Aorta (tissue), 5 donors: ENCODE data around the gene LRP5. TPM values are rescaled to one million over a fixed set of nuclear protein-coding genes. Genes with fewer than 3 reads are reported as not detected.

Experiments
- ATAC-seq: fragments of 200-7000 bp; cut with Tn5 transposase; one replicate; pipeline ENCODE4 v1.9.1; 2022; ENCODE audit warnings: moderate library complexity; ENCODE audit not compliant: low FRiP score
- DNase-seq, 2 donors: peaks; one replicate each; pipeline ENCODE4 v3.0.0-alpha.2; 2020
- H3K27ac ChIP-seq, 2 donors: one replicate each; pipeline ENCODE4 v1.5.1; 2013; ENCODE audit warnings: low read length in 2 of 2, mild to moderate bottlenecking in 2 of 2, moderate library complexity in 2 of 2, control low read depth in 1 of 2, inconsistent platforms in 1 of 2, low read depth in 1 of 2
- H3K27me3 ChIP-seq, 2 donors: one replicate each; pipeline ENCODE4 v1.6.1; 2013; ENCODE audit warnings: control low read depth in 1 of 2, low read length in 1 of 2, mild to moderate bottlenecking in 1 of 2, moderate library complexity in 1 of 2; ENCODE audit not compliant: insufficient read depth in 2 of 2, control insufficient read depth in 1 of 2
- H3K36me3 ChIP-seq, 2 donors: one replicate each; pipeline ENCODE4 v1.6.1; 2013; ENCODE audit warnings: control low read depth in 1 of 2, low read length in 1 of 2, mild to moderate bottlenecking in 1 of 2; ENCODE audit not compliant: insufficient read depth in 2 of 2, control insufficient read depth in 1 of 2
- H3K4me1 ChIP-seq, 2 donors: one replicate each; pipeline ENCODE4 v1.6.1; 2013; ENCODE audit warnings: low read length in 2 of 2, control low read depth in 1 of 2, mild to moderate bottlenecking in 1 of 2, moderate library complexity in 1 of 2; ENCODE audit not compliant: insufficient read depth in 2 of 2, control insufficient read depth in 1 of 2
- H3K4me3 ChIP-seq, 2 donors: one replicate each; pipeline ENCODE4 v1.5.1; 2013; ENCODE audit warnings: low read length in 2 of 2, control low read depth in 1 of 2, mild to moderate bottlenecking in 1 of 2
- H3K9me3 ChIP-seq: one replicate; pipeline ENCODE4 v1.6.1; 2013; ENCODE audit warnings: mild to moderate bottlenecking, low read length; ENCODE audit not compliant: control insufficient read depth
- WGBS, 2 donors: extraction: QIAGEN DNeasy Blood & Tissue Kit; methylation state at CpG; one replicate each; pipeline ENCODE4 v1.1.7; 2013; 5-methylcytosine and 5-hydroxymethylcytosine counted together
- intact Hi-C, 2 donors: fragments of 100-400 bp; cut with DNase I; formaldehyde crosslinking; loops; one replicate each; pipeline versions ENCODE4 v1.14.2 to v1.15.0; 2022
- polyA plus RNA-seq, 2 donors: library from polyadenylated mRNA; stranded (reverse); fragments of 200-250 nt; gene quantifications; one replicate each; pipeline ENCODE4 v1.2.3, GENCODE V29; 2013
- total RNA-seq, 2 donors: library from RNA; stranded (reverse); fragmentation: NEBNext Ultra II Directional; extraction: Animal tissue kit (Norgen Biotek cat#: 25700); gene quantifications; one replicate each; pipeline ENCODE4 v1.2.1, GENCODE V29; 2021
- donor health status: healthy with polysubstance abuse.
- donor health status: Bipolar disorder and iron deficiency.
- donor health status: DM: no; HTN: no; CAD: no.
- donor health status: DM: no; HTN: no; CAD: no.
- donor health status: DM: yes; HTN: yes; CAD: no.

LRP5 gene
- total and polyA plus RNA-seq, 4 donors, result 23.9 to 103 (median 69.5) TPM

DNA sequence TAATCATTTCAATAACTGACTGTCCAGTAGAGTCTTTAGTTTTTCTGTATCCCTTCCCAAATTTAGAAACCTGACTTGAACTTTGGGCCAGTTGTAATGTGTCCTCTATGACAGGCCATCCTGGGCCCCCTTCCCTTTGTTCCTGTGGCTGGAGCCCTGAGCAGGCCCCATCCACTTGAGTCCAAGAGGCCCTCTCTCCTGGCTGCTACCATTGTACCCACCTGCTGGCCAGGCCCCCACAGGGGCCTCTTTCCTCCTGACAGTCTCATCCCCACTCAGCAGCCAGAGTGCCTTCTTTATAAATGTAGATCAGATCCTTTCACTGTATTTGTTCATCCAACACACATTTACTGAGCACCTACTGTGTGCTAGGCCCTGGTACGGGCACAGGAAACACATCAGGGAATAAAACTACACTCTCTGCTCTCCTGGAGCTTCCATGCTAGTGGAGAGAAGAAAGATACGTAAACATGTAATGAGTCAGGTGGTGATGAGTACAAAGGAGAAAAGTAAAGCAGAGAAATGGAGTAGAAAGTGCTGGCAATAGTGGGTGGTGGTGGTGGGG, 2.7 kb upstream of the LRP5 start:
- Histone ChIP-seq H3K36me3 (no peaks in the 10 kb centered on the region), H3K27ac (no peak overlapping the region), H3K9me3 (no peaks in the 10 kb centered on the region), H3K27me3 (no peaks in the 10 kb centered on the region), H3K4me1 (no peaks in the 10 kb centered on the region), H3K4me3 (no peak overlapping the region)
- ATAC-seq (no peak), DNase-seq (peak in 1 of 2 donors; percentile 21)
- 96 to 98% methylated on average over 2 of the region's 2 CpGs for WGBS, 2 donors
- intact Hi-C loops, result loop anchor here (5.0 kb wide), 2 partner anchors 37 to 73 kb away; partner anchors contain the start of gene C11orf24 (in 2 of the 2)

DNA sequence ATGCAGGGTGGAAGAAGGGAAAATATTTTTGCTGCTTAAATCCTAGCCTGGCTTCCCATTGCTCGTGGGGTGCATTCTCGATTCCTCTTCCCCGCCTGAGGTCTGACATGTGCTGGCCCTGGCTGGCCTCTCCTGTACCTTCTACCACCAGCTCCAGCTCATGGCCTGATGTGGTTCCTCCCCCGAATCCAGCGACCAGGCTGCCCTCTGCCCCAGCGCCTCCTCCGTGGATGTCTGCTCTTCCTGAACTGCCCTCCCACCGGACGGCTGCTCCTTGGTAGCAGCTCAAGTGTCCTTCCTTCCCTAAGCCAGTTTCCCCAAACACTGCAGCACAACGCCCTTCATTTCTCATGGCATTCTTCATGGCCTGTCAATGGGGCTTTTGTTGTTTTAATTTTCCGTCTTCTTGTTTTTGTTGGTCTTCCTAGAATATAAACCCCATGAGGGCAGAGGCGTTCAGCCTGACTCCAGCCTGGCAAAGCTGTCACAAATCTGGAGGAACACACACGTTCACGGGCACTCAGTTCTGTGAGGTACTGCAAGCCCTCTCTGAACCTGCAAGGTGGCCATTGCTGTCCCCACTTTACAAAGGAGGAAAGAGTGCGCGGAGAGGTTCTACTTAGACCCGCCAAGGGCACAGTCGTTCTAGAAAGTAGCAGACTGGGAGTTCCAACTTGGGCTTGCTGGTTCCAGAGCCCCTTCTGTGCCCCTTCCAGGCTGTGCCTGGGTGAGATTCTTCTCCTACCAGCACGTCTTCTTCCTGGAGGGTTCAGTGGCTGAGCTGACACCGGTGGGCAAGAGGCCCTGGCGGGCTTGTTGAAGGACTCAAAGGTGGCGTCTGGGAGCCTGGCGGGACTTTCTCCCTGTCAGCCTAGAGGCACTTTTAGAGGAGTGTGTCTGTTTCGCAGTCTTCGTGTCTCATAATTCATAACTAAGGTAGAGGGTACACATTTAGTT, 953 bp upstream of the LRP5 start:
- Histone ChIP-seq H3K36me3 (no peaks in the 10 kb centered on the region), H3K4me1 (no peaks in the 10 kb centered on the region), H3K9me3 (no peaks in the 10 kb centered on the region), H3K27ac (peak overlapping the region in 1 of 2 donors; percentile 61), H3K27me3 (no peaks in the 10 kb centered on the region), H3K4me3 (no peak overlapping the region)
- intact Hi-C loops, result loop anchor here (5.0 kb wide), 2 partner anchors 39 to 71 kb away; partner anchors contain the start of gene C11orf24 (in 2 of the 2)
- ATAC-seq, result no peak
- WGBS, 2 donors, result 88 to 89% methylated on average over 25 of the region's 25 CpGs
- DNase-seq, result peak in 1 of 2 donors; percentile 57

DNA sequence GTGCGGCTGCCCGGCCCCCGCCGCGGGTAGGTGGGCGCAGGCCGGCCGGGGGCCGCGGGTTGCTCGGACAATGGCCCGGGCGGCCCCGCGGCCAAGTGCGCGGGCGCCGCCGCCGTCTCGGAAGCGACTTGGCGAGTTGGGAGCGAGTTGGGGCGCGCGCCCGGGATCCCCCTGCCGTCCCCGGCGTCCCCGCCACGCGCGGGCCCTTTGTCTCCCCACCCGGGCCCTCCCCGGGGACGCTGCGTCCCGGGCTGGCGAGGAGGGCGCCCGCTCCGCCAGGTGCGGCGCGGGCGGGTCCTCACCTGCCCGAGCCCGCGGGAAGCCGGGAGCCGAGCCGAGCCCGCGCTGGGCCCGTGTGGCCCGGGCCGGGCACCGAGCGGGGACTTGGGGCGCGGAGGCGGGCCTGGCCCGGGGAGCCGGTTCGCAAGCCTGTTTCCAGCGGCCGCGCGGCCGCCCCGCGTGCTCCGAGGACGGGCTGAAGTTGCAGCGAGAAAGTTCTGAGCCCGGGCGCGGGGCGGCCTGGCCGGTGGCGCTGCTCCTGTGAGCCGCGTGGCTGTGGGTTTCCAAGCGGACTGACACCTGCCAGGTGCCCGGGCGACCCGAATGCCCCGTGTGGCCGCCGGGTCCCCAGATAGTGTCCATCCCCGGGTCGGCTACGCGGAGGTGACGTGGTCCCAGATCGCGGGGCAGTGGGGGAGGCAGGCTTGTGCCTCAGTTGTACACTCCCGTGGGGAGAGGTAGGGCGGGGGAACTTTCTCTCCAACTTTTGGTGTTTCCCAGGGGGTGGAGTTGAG, 586 bp downstream of the LRP5 start:
- no peaks in the 10 kb centered on the region for H3K4me1 ChIP-seq
- DNase-seq, result no peak

DNA sequence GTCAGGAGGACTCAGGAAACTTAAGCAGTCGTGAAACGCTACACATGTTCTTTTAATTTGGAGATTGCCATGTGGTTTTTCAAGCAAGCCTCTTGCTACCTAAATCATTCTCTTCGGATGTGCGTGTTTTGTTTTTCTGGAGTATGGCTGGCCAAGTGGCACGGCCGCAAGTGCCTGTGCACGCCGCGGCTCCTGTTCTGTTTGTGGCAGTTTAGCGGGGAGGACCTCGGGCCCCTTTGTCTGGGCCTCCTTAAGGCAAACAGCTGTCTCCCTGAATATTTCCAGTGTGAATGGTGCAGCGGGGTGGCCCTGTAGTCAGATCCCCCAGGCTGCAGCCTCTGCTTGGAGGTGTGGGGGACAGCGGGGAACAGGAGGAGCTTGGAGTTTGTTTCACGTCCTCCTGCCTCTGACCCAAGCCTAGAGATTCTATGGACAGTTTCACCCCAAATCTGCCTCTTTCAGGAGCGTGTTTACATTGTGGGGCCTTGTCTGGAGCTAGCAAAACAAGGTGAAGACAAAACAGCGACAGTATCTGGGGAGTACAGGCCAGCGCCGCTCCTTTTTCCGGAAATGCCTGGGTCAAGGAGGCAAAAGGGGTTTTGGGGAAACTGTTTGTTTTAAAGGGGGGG, 1.3 kb downstream of the LRP5 start:
- Histone ChIP-seq H3K4me1 (no peaks in the 10 kb centered on the region), H3K27ac (peak overlapping the region; percentile 65 to 77), H3K27me3 (no peaks in the 10 kb centered on the region), H3K9me3 (no peaks in the 10 kb centered on the region), H3K4me3 (peak overlapping the region; percentile 16 to 97), H3K36me3 (no peaks in the 10 kb centered on the region)
- intact Hi-C loops, result loop anchor here (1.0 to 5.0 kb wide), 4 partner anchors 41 to 69 kb away; partner anchors contain the start of gene C11orf24 (in 2 of the 2)
- ATAC-seq (no peak), DNase-seq (no peak)
- 3 to 6% methylated on average over 19 of the region's 19 CpGs for WGBS, 2 donors

More for the DNA sequence above, 586 bp downstream of the LRP5 start:
- H3K36me3 ChIP-seq, result no peaks in the 10 kb centered on the region
- H3K27ac ChIP-seq, result peak overlapping the region; percentile 38 to 45
- 1% methylated on average over 69 to 102 of the region's 102 CpGs for WGBS, 2 donors
- peak overlapping the region; percentile 16 to 97 for H3K4me3 ChIP-seq
- H3K27me3 ChIP-seq, result no peaks in the 10 kb centered on the region
- no peaks in the 10 kb centered on the region for H3K9me3 ChIP-seq
- peak; percentile 17 for ATAC-seq
- intact Hi-C loops, result loop anchor here (1.0 to 5.0 kb wide), 3 partner anchors 41 to 69 kb away; partner anchors contain the start of gene C11orf24 (in 2 of the 2)

DNA sequence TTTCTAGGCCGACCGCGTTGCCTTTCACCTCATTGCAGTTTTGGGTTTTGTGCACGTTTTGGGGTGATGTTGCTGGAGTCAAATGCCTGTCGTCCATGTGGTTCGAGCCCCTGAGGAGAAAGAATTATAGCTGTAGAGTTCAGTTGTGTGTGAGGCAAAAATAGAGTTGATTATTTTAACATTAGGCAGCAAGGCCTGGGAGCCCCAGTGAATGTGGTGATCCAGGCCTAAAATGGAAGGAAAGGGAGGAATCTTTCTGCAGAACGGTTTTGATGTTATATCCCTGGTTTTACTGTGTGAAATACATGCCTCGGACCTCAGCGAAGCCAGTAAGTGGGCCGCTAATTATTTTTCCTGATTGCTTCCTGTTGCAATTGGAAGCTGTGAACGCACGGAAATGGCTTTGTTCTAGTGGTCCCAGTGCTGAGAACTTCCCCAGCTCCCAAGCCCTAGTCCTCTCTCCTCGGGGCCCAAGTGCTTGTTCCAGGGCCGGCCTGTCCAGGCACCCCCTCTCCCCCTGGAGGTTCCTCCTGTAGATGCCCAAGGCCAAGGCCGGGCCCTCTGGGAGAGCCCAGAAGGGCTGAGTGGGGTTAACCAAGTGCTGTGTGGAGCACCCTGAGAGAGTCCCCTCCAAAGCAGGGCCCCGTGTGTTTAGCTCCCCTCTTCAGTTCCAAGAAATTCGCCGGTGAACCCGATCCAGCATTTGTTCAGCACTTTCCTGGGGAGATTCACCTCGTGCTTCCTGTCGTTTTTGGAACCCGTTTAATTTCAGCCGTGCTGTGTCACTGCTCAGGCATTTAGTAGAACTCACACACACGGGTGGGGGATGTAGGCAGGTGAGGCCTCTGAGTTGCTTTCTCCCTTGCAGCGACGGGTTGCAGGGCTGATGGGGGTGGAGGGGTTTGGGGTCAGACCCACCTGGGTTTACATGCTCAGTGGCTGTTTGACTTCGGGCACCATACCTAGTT, 2.1 kb downstream of the LRP5 start:
- peak; percentile 12 for ATAC-seq
- intact Hi-C loops, result loop anchor here (2.0 to 5.0 kb wide), 3 partner anchors 42 to 68 kb away; partner anchors contain the start of gene C11orf24 (in 2 of the 2)

DNA sequence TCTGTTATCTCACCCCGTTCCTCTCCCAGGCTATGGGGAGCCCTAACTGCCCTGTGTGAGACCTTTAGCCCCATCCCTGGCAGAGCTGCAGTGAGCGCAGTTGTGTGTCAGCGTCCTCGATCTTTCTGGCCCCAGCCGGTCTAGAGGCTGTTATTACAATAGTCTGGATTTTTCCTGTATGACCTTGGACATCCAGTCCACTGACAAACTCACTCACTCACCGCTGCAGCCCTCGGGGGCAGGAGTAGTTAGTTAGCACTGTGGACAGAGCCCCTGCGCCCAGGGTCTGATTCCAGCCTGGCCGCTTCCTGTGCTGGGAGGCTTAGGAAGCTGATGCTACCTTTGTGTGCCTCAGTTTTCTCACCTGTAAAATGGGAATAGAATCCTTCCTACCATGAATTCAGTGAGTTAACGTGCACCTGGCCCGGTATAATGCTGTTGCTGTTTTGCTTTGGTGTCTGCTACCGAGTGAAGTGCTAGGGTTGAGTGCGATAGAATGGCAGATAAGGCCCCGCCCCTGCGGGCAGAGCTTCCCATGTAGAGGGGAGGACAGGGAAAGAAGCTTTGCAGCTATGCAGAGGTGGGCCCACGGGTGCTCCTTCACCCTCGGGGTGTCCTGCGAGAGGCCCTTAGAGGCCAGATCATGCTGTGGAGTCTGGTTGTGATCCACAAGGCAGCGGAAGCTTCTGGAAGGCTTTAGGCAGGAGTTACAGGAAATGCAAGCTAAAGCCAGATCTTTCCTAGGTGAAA, 3.0 kb downstream of the LRP5 start:
- Histone ChIP-seq H3K27me3 (no peaks in the 10 kb centered on the region), H3K36me3 (no peaks in the 10 kb centered on the region), H3K4me3 (peak overlapping the region in 1 of 2 donors; percentile 23), H3K27ac (peak overlapping the region; percentile 29 to 65), H3K4me1 (no peaks in the 10 kb centered on the region), H3K9me3 (no peaks in the 10 kb centered on the region)
- DNase-seq (no peak), ATAC-seq (peak; percentile 5)
- intact Hi-C loops, result loop anchor here in 1 of 2 donors (2.0 kb wide), 1 partner anchor 65 kb away; no protein-coding TSS in a partner anchor
- 59 to 60% methylated on average over 19 of the region's 19 CpGs for WGBS, 2 donors

More for the DNA sequence above, 2.1 kb downstream of the LRP5 start:
- no peaks in the 10 kb centered on the region for H3K4me1 ChIP-seq
- H3K27ac ChIP-seq, result peak overlapping the region; percentile 65 to 77
- no peaks in the 10 kb centered on the region for H3K9me3 ChIP-seq
- WGBS, 2 donors, result 9% methylated on average over 27 of the region's 27 CpGs
- H3K36me3 ChIP-seq, result no peaks in the 10 kb centered on the region
- peak overlapping the region; percentile 16 to 97 for H3K4me3 ChIP-seq
- no peaks in the 10 kb centered on the region for H3K27me3 ChIP-seq
- DNase-seq, result no peak
